GM23338 (cell line): ENCODE measurements around the gene LRIG1. TPM values are rescaled to one million over a fixed set of nuclear protein-coding genes. Genes with fewer than 3 reads are reported as not detected.

ENCODE experiments used
- ATAC-seq: fragments of 200-7000 bp; cut with Tn5 transposase; 3 replicates; pipeline ENCODE4 v1.9.1; 2020
- DNase-seq: peaks from one replicate; pipeline ENCODE4 v3.0.0-alpha.2; 2015; ENCODE audit warnings: low spot score
- H2AFZ ChIP-seq: fragments of 200-600 bp; sonication (generic); 2 replicates; pipeline ENCODE4 v1.8.0; 2016; ENCODE audit warnings: antibody characterized with exemption, mild to moderate bottlenecking, moderate library complexity
- H3F3A ChIP-seq: fragments of 200-600 bp; sonication (generic); replicated peaks from 2 replicates; pipeline ENCODE4 v1.8.0; 2017; ENCODE audit warnings: antibody characterized with exemption, mixed run types, low read depth
- H3K27ac ChIP-seq: fragments of 200-600 bp; sonication (generic); 2 replicates; pipeline ENCODE4 v1.6.1; 2016; ENCODE audit warnings: low read depth
- H3K27me3 ChIP-seq: fragments of 200-600 bp; sonication (generic); 2 replicates; pipeline ENCODE4 v1.8.0; 2016; ENCODE audit warnings: mild to moderate bottlenecking, mixed run types, moderate library complexity; ENCODE audit not compliant: insufficient read depth
- H3K36me3 ChIP-seq: fragments of 200-600 bp; sonication (generic); 2 replicates; pipeline ENCODE4 v1.8.0; 2016; ENCODE audit warnings: mild to moderate bottlenecking; ENCODE audit not compliant: insufficient read depth
- H3K4me1 ChIP-seq: fragments of 200-600 bp; sonication (generic); 2 replicates; pipeline ENCODE4 v1.8.0; 2016; ENCODE audit warnings: mild to moderate bottlenecking, moderate library complexity; ENCODE audit not compliant: insufficient read depth
- H3K4me2 ChIP-seq: fragments of 200-600 bp; sonication (generic); 2 replicates; pipeline ENCODE4 v1.7.1; 2017; ENCODE audit warnings: mixed run types
- H3K4me3 ChIP-seq: fragments of 200-600 bp; sonication (generic); 2 replicates; pipeline ENCODE4 v1.6.1; 2016; ENCODE audit warnings: mixed run types
- H3K79me2 ChIP-seq: fragments of 200-600 bp; sonication (generic); replicated peaks from 2 replicates; pipeline ENCODE4 v1.8.0; 2017; ENCODE audit warnings: mild to moderate bottlenecking; ENCODE audit not compliant: insufficient read depth
- H3K9me2 ChIP-seq: fragments of 200-600 bp; sonication (generic); 2 replicates; pipeline ENCODE4 v1.8.0; 2017; ENCODE audit not compliant: insufficient read depth
- H4K20me1 ChIP-seq: fragments of 200-600 bp; sonication (generic); replicated peaks from 2 replicates; pipeline ENCODE4 v1.8.0; 2017; ENCODE audit warnings: mild to moderate bottlenecking; ENCODE audit not compliant: insufficient read depth
- H3K27ac Mint-ChIP-seq: 2 replicates; pipeline ENCODE4 v1.8.0; 2020; ENCODE audit warnings: inconsistent platforms, mild to moderate bottlenecking, moderate library complexity, mixed read lengths
- H3K27me3 Mint-ChIP-seq: 3 replicates; pipeline ENCODE4 v1.8.0; 2022; ENCODE audit warnings: low read depth, mild to moderate bottlenecking, moderate library complexity, mixed read lengths, inconsistent platforms; ENCODE audit not compliant: insufficient read depth, poor library complexity
- H3K36me3 Mint-ChIP-seq: 3 replicates; pipeline ENCODE4 v1.8.0; 2021; ENCODE audit warnings: low read depth, mild to moderate bottlenecking, inconsistent platforms, moderate library complexity, mixed read lengths
- H3K4me1 Mint-ChIP-seq: 3 replicates; pipeline ENCODE4 v1.8.0; 2020; ENCODE audit warnings: mild to moderate bottlenecking, inconsistent platforms, mixed read lengths
- H3K4me3 Mint-ChIP-seq: 3 replicates; pipeline ENCODE4 v1.8.0; 2021; ENCODE audit warnings: moderate library complexity, mild to moderate bottlenecking, inconsistent platforms, mixed read lengths
- H3K9me3 Mint-ChIP-seq: 3 replicates; pipeline ENCODE4 v1.8.0; 2020; ENCODE audit warnings: moderate library complexity, mild to moderate bottlenecking, inconsistent platforms, mixed read lengths
- CREB1 ChIP-seq: fragments of 250-450 bp; sonication (Bioruptor Pico); IDR thresholded peaks from 2 replicates; pipeline ENCODE4 v1.5.0; 2020; ENCODE audit warnings: low read depth, mild to moderate bottlenecking, moderate library complexity
- CTCF ChIP-seq, 2 experiments: fragments of 200-600 bp in 1 of 2; sonication (generic) in 1 of 2; conservative IDR thresholded peaks; 2 replicates each; pipeline versions ENCODE4 v1.5.1 to v1.6.1; 2016 to 2017; ENCODE audit warnings: antibody characterized with exemption in 2 of 2, low read depth in 2 of 2, mild to moderate bottlenecking in 2 of 2, moderate library complexity in 1 of 2
- ETS1 ChIP-seq: IDR thresholded peaks from 2 replicates; pipeline ENCODE4 v1.6.1; 2016; ENCODE audit warnings: antibody characterized with exemption
- EZH2 ChIP-seq: fragments of 200-600 bp; sonication (generic); IDR thresholded peaks from one replicate; pipeline ENCODE4 v1.8.0; 2017; ENCODE audit warnings: antibody characterized with exemption, mild to moderate bottlenecking, low read depth; ENCODE audit not compliant: unreplicated experiment
- EZH2phosphoT487 ChIP-seq: fragments of 200-600 bp; sonication (generic); IDR thresholded peaks from one replicate; pipeline ENCODE4 v1.8.1; 2018; ENCODE audit warnings: antibody characterized with exemption; ENCODE audit not compliant: unreplicated experiment
- JUNB ChIP-seq: IDR thresholded peaks from one replicate; pipeline ENCODE4 v1.6.1; 2016; ENCODE audit warnings: antibody characterized with exemption; ENCODE audit not compliant: unreplicated experiment
- NANOG ChIP-seq: IDR thresholded peaks from 2 replicates; pipeline ENCODE4 v1.6.1; 2016; ENCODE audit warnings: antibody characterized with exemption, borderline replicate concordance
- POLR2AphosphoS5 ChIP-seq: IDR thresholded peaks from 2 replicates; pipeline ENCODE4 v1.6.1; 2016; ENCODE audit warnings: antibody characterized with exemption, low read depth
- REST ChIP-seq: IDR thresholded peaks from one replicate; pipeline ENCODE4 v1.6.1; 2018; ENCODE audit warnings: antibody characterized with exemption; ENCODE audit not compliant: unreplicated experiment
- STAT1 ChIP-seq: IDR thresholded peaks from one replicate; pipeline ENCODE4 v1.6.1; 2016; ENCODE audit warnings: antibody characterized with exemption; ENCODE audit not compliant: unreplicated experiment
- ZNF114 ChIP-seq: fragments of 250-450 bp; sonication (Bioruptor Pico); IDR thresholded peaks from 2 replicates; pipeline ENCODE4 v1.5.0; 2020; ENCODE audit warnings: mild to moderate bottlenecking, moderate library complexity
- ZNF331 ChIP-seq: fragments of 250-450 bp; sonication (Bioruptor Pico); IDR thresholded peaks from 2 replicates; pipeline ENCODE4 v1.5.0; 2020; ENCODE audit warnings: low read depth, mild to moderate bottlenecking, moderate library complexity
- ZNF462 ChIP-seq: fragments of 250-450 bp; sonication (Bioruptor Pico); IDR thresholded peaks from 2 replicates; pipeline ENCODE4 v1.5.0; 2020; ENCODE audit warnings: mild to moderate bottlenecking, moderate library complexity
- polyA plus RNA-seq: library from polyadenylated mRNA; unstranded; fragments of >200 nt; fragmentation: Nextera tagmentation; extraction: Ambion mirVana; gene quantifications from 2 replicates; pipeline ENCODE4 v1.2.1, GENCODE V29; 2016
- total RNA-seq: library from RNA; depleted of rRNA; stranded (reverse); fragments of >200 nt; shearing (Covaris generic); gene quantifications from 2 replicates; pipeline ENCODE4 v1.2.3, GENCODE V29; 2014

The LRIG1 gene
- total and polyA plus RNA-seq, 2 experiments from 2014 or later, result 40.0 to 134 TPM

- peak overlapping the region; percentile 64 for H3K4me3 Mint-ChIP-seq
- no peaks in the 10 kb centered on the region for H3K36me3 ChIP-seq
- peak overlapping the region; percentile 40 for H3K4me3 ChIP-seq
- H2AFZ ChIP-seq, result no peak overlapping the region
- no peaks in the 10 kb centered on the region for H3K27me3 ChIP-seq
- peaks cover 92% of the 10 kb centered on the region for H3K4me1 Mint-ChIP-seq
- H3K9me2 ChIP-seq, result no peaks in the 10 kb centered on the region
- peaks cover 86% of the 10 kb centered on the region for H3K4me1 ChIP-seq
- H4K20me1 ChIP-seq, result peaks cover 16% of the 10 kb centered on the region; the same call in 1 of the 2 replicates
- 0 out of 2 replicates have a peak, but pooled peaks cover 6% of the 10 kb centered on the region for H3F3A ChIP-seq
- ATAC-seq (no peak), DNase-seq (no peak)
- H3K4me2 ChIP-seq, result peak overlapping the region; percentile 89
- no peak overlapping the region for H3K27ac ChIP-seq
- no peaks in the 10 kb centered on the region for H3K9me3 Mint-ChIP-seq
- no peaks in the 10 kb centered on the region for H3K27me3 Mint-ChIP-seq
- H3K36me3 Mint-ChIP-seq, result peaks cover 5% of the 10 kb centered on the region; the same call in 1 of the 3 replicates
- peaks cover 83% of the 10 kb centered on the region for H3K79me2 ChIP-seq
- TF ChIP-seq ZNF331 (CRISPR knock-in tag) (no peak), EZH2 (no peak), CREB1 (CRISPR knock-in tag) (no peak), EZH2phosphoT487 (no peak), POLR2AphosphoS5 (no peak), ETS1 (no peak), ZNF462 (no peak), REST (no peak), NANOG (no peak), JUNB (no peak), CTCF (conservative IDR thresholded peaks at IDR 0.05; ENCODE audit: low read depth in 2 of 2) (no peak), STAT1 (no peak), ZNF114 (CRISPR knock-in tag) (no peak)
- H3K27ac Mint-ChIP-seq, result peak overlapping the region; percentile 90
Measured at GRCh38 chr3:66493458-66494099, 7.2 kb downstream of the LRIG1 start.
